ENCODE results near the gene RPN1. TPM values are rescaled to one million over a fixed set of nuclear protein-coding genes. Genes with fewer than 3 reads are reported as not detected.

The RPN1 gene
- total RNA-seq, 1 donor from 2014 or later: 86.3 TPM

GRCh38 chr3:128576290-128576689 lies 74.3 kb downstream of the RPN1 start:
- Histone ChIP-seq H3K27ac (replicated peaks) (no peak overlapping the region), H3K9me3 (replicated peaks) (peaks cover 5% of the 10 kb centered on the region), H3K27me3 (ENCODE audit: low read depth) (peaks cover 33% of the 10 kb centered on the region), H3K4me1 (peaks cover 42% of the 10 kb centered on the region), H3K36me3 (no peaks in the 10 kb centered on the region), H3K4me3 (no peak overlapping the region)
- no peak for DNase-seq
- TF ChIP-seq CTCF (IDR thresholded peaks at IDR 0.05; ENCODE audit: borderline replicate concordance): no peak
- intact Hi-C loops (cut with micrococcal nuclease): no loop called here

- peak overlapping the region; percentile 45 for H3K27ac ChIP-seq (replicated peaks)
- TF ChIP-seq CTCF (IDR thresholded peaks at IDR 0.05; ENCODE audit: borderline replicate concordance): no peak
- H3K27me3 ChIP-seq (ENCODE audit: low read depth): peaks cover 39% of the 10 kb centered on the region
- intact Hi-C loops (cut with micrococcal nuclease): no loop called here
- H3K4me3 ChIP-seq: no peak overlapping the region
- DNase-seq: peak; percentile 33
- H3K36me3 ChIP-seq: no peaks in the 10 kb centered on the region
- peaks cover 42% of the 10 kb centered on the region for H3K4me1 ChIP-seq
- H3K9me3 ChIP-seq (replicated peaks): peaks cover 5% of the 10 kb centered on the region
Measured at GRCh38 chr3:128575777-128576176, 74.8 kb downstream of the RPN1 start.

- Histone ChIP-seq H3K4me3 (peak overlapping the region; percentile 21), H3K9me3 (replicated peaks) (no peaks in the 10 kb centered on the region), H3K36me3 (no peaks in the 10 kb centered on the region), H3K27ac (replicated peaks) (peak overlapping the region; percentile 76), H3K4me1 (peaks cover 47% of the 10 kb centered on the region), H3K27me3 (ENCODE audit: low read depth) (peaks cover 59% of the 10 kb centered on the region)
- no peak for TF ChIP-seq CTCF (IDR thresholded peaks at IDR 0.05; ENCODE audit: borderline replicate concordance)
- peak; percentile 60 for DNase-seq
- intact Hi-C loops (cut with micrococcal nuclease): no loop called here
Measured at GRCh38 chr3:128573707-128574162, 76.9 kb downstream of the RPN1 start.

- intact Hi-C loops (cut with micrococcal nuclease): no loop called here
- H3K36me3 ChIP-seq: no peaks in the 10 kb centered on the region
- peaks cover 60% of the 10 kb centered on the region for H3K27me3 ChIP-seq (ENCODE audit: low read depth)
- H3K4me1 ChIP-seq: peaks cover 53% of the 10 kb centered on the region
- DNase-seq: no peak
- H3K9me3 ChIP-seq (replicated peaks): no peaks in the 10 kb centered on the region
- TF ChIP-seq CTCF (IDR thresholded peaks at IDR 0.05; ENCODE audit: borderline replicate concordance): no peak
- H3K4me3 ChIP-seq: peak overlapping the region; percentile 13
- H3K27ac ChIP-seq (replicated peaks): peak overlapping the region; percentile 76
Measured at GRCh38 chr3:128573160-128573559, 77.5 kb downstream of the RPN1 start.

GRCh38 chr3:128572644-128573105 lies 77.9 kb downstream of the RPN1 start:
- TF ChIP-seq CTCF (IDR thresholded peaks at IDR 0.05; ENCODE audit: borderline replicate concordance): peak; percentile 27
- Histone ChIP-seq H3K27ac (replicated peaks) (no peak overlapping the region), H3K36me3 (no peaks in the 10 kb centered on the region), H3K4me3 (no peak overlapping the region), H3K4me1 (peaks cover 57% of the 10 kb centered on the region), H3K27me3 (ENCODE audit: low read depth) (peaks cover 59% of the 10 kb centered on the region), H3K9me3 (replicated peaks) (no peaks in the 10 kb centered on the region)
- no peak for DNase-seq
- intact Hi-C loops (cut with micrococcal nuclease): no loop called here
